K562 (cell line): ENCODE measurements around the gene SCTR. TPM values are rescaled to one million over a fixed set of nuclear protein-coding genes. Genes with fewer than 3 reads are reported as not detected.

ENCODE experiments used
- ATAC-seq: fragments of 200-7000 bp; cut with Tn5 transposase; 3 replicates; pipeline ENCODE4 v1.9.1; 2020; ENCODE audit warnings: moderate library complexity
- BruUV-seq: library from RNA; stranded (reverse); fragments of 400-500 nt; replicated peaks from 2 replicates; lab custom pipeline; 2021; lab: Mats Ljungman, UMichigan
- CTCF ChIA-PET: fragments of 300-600 bp; formaldehyde crosslinking; extraction: SDS; loops from one replicate; lab custom pipeline; 2021; ENCODE audit warnings: low intra/inter-chr PET ratio; lab: Yijun Ruan, JAX
- POLR2A ChIA-PET: fragments of 300-600, 350-650 bp; sonication (Branson Sonifier 250); formaldehyde crosslinking; extraction: SDS; loops from one replicate; lab custom pipeline; 2021; ENCODE audit warnings: antibody characterized with exemption, inconsistent platforms; lab: Yijun Ruan, JAX
- DNase-seq, 4 experiments: peaks; one replicate each; pipeline versions ENCODE4 v3.0.0 to v3.0.0-alpha.2; 2011 to 2018; ENCODE audit warnings: low spot score in 3 of 4, mixed read lengths in 3 of 4; ENCODE audit errors: extremely low read depth in 1 of 4
- FAIRE-seq: peaks from 2 replicates; lab custom pipeline; 2011; peaks lifted over from hg19 to GRCh38; lab: Jason Lieb, UNC
- H2AFZ ChIP-seq: 2 replicates; pipeline ENCODE4 v1.6.0; 2011; ENCODE audit warnings: low read depth, low read length, control low read depth, inconsistent platforms
- H3K27ac ChIP-seq: fragments of 200-600 bp; 3 replicates; pipeline ENCODE4 v1.8.0; 2011; ENCODE audit warnings: low read depth, mild to moderate bottlenecking, control low read depth, inconsistent platforms, low read length, moderate library complexity, mixed read lengths; ENCODE audit errors: extremely low read depth
- H3K27me3 ChIP-seq, 2 experiments: fragments of 300-600 bp in 1 of 2; 2 replicates in 1 of 2; 3 replicates in 1 of 2; pipeline versions ENCODE4 v1.6.0 to v1.8.0; 2011; ENCODE audit warnings: inconsistent platforms in 2 of 2, low read length in 2 of 2, mild to moderate bottlenecking in 1 of 2, mixed read lengths in 1 of 2, moderate library complexity in 1 of 2; ENCODE audit not compliant: control insufficient read depth in 2 of 2, insufficient read depth in 2 of 2
- H3K36me3 ChIP-seq: fragments of 300-600 bp; 3 replicates; pipeline ENCODE4 v1.8.0; 2011; ENCODE audit warnings: mild to moderate bottlenecking, low read length, inconsistent platforms; ENCODE audit not compliant: control insufficient read depth, insufficient read depth
- H3K4me1 ChIP-seq, 2 experiments: fragments of 200-600 bp in 1 of 2; replicated peaks in 1 of 2; 2 replicates in 1 of 2; 3 replicates in 1 of 2; pipeline versions ENCODE4 v1.5.1 to v1.8.0; 2011; ENCODE audit warnings: inconsistent platforms in 2 of 2, low read length in 2 of 2, mild to moderate bottlenecking in 1 of 2, mixed read lengths in 1 of 2, moderate library complexity in 1 of 2; ENCODE audit not compliant: control insufficient read depth in 2 of 2, insufficient read depth in 2 of 2
- H3K4me2 ChIP-seq: 2 replicates; pipeline ENCODE4 v1.6.1; 2011; ENCODE audit warnings: low read length, control low read depth, inconsistent platforms, mixed read lengths; ENCODE audit not compliant: insufficient read depth
- H3K4me3 ChIP-seq: fragments of 200-600 bp; sonication (generic), shearing (Covaris generic); 2 replicates; pipeline ENCODE4 v1.5.1; 2016; ENCODE audit warnings: control low read depth, inconsistent platforms
- H3K79me2 ChIP-seq: fragments of 200-600 bp; 3 replicates; pipeline ENCODE4 v1.8.0; 2011; ENCODE audit warnings: low read length, inconsistent platforms; ENCODE audit not compliant: control insufficient read depth, insufficient read depth
- H3K9ac ChIP-seq, 2 experiments: 2 replicates each; pipeline versions ENCODE4 v1.6.0 to v1.6.1; 2011; ENCODE audit warnings: low read depth in 2 of 2, low read length in 2 of 2, control low read depth in 1 of 2, inconsistent platforms in 1 of 2, mild to moderate bottlenecking in 1 of 2, mixed read lengths in 1 of 2; ENCODE audit not compliant: insufficient read depth in 1 of 2
- H3K9me1 ChIP-seq: one replicate; pipeline ENCODE4 v1.6.0; 2011; ENCODE audit warnings: inconsistent platforms, mild to moderate bottlenecking, low read length, moderate library complexity; ENCODE audit not compliant: control insufficient read depth, insufficient read depth
- H3K9me3 ChIP-seq: replicated peaks from 2 replicates; pipeline ENCODE4 v1.5.1; 2011; ENCODE audit warnings: low read depth, low read length, inconsistent platforms; ENCODE audit not compliant: control insufficient read depth, insufficient read depth
- H4K20me1 ChIP-seq: replicated peaks from 2 replicates; pipeline ENCODE4 v1.6.1; 2011; ENCODE audit warnings: low read length, inconsistent platforms, mixed read lengths; ENCODE audit not compliant: control insufficient read depth, insufficient read depth
- ELF4 ChIP-seq: fragments of 450-650 bp; formaldehyde crosslinking; IDR thresholded peaks from 2 replicates; pipeline ENCODE4 v1.4.0; 2022; ENCODE audit warnings: missing genetic modification characterization
- KDM1A ChIP-seq, 2 experiments: fragments of 450-650 bp; IDR thresholded peaks; 2 replicates each; pipeline ENCODE4 v1.6.1; 2016; ENCODE audit warnings: mild to moderate bottlenecking in 2 of 2
- MAFG ChIP-seq: fragments of 450-650 bp; conservative IDR thresholded peaks from 2 replicates; pipeline ENCODE4 v1.6.1; 2016; ENCODE audit warnings: missing genetic modification characterization, missing compliant biosample characterization
- PHF20 ChIP-seq: fragments of 450-650 bp; IDR thresholded peaks from 2 replicates; pipeline ENCODE4 v1.6.1; 2018; ENCODE audit not compliant: partially characterized antibody
- RAD21 ChIP-seq, 2 experiments: fragments of 250-450 bp in 1 of 2; fragments of 450-650 bp in 1 of 2; sonication (Bioruptor Pico) in 1 of 2; formaldehyde crosslinking in 1 of 2; IDR thresholded peaks in 1 of 2; conservative IDR thresholded peaks in 1 of 2; 2 replicates each; pipeline versions ENCODE4 v1.4.0 to v1.8.0; 2020 to 2022; ENCODE audit warnings: mild to moderate bottlenecking in 2 of 2, moderate library complexity in 1 of 2
- TRIM28 ChIP-seq: fragments of 450-650 bp; IDR thresholded peaks from 2 replicates; pipeline ENCODE4 v1.6.1; 2017
- ZNF133 ChIP-seq: fragments of 250-450 bp; sonication (Bioruptor Pico); IDR thresholded peaks from 2 replicates; pipeline ENCODE4 v1.4.0; 2020; ENCODE audit warnings: mild to moderate bottlenecking
- ZNF212 ChIP-seq: fragments of 450-650 bp; formaldehyde crosslinking; IDR thresholded peaks from 2 replicates; pipeline ENCODE4 v1.4.0; 2020; ENCODE audit warnings: mild to moderate bottlenecking
- ZNF707 ChIP-seq: fragments of 250-450 bp; sonication (Bioruptor Pico); conservative IDR thresholded peaks from 2 replicates; pipeline ENCODE4 v1.8.0; 2022; ENCODE audit warnings: inconsistent platforms, mild to moderate bottlenecking, moderate library complexity
- ZNF778 ChIP-seq: fragments of 450-650 bp; formaldehyde crosslinking; IDR thresholded peaks from 2 replicates; pipeline ENCODE4 v1.4.0; 2020; ENCODE audit warnings: mild to moderate bottlenecking, moderate library complexity
- WGBS: fragments of 100-300 bp; shearing (Covaris generic); methylation state at CpG from one replicate; pipeline ENCODE4 v1.1.6; 2016; ENCODE audit warnings: low coverage, mixed read lengths; ENCODE audit not compliant: insufficient coverage; ENCODE audit errors: missing lambda C conversion rate; 5-methylcytosine and 5-hydroxymethylcytosine counted together
- in situ Hi-C: fragments of 300-500 bp; cut with MboI; formaldehyde crosslinking; loops from 4 replicates; pipeline ENCODE4 v1.15.0; 2018; ENCODE audit warnings: inconsistent platforms, mixed read lengths
- intact Hi-C: fragments of 100-400 bp; cut with micrococcal nuclease; formaldehyde crosslinking; loops from 2 replicates; pipeline ENCODE4 v1.14.2; 2022
- polyA plus RNA-seq, 8 experiments: library from polyadenylated mRNA; depleted of rRNA in 4 of 8; stranded (reverse) in 5 of 8; unstranded in 3 of 8; fragments of >200 nt; fragmentation: Nextera tagmentation in 2 of 8; fragmentation: Illumina TruSeq in 1 of 8; extraction: Ambion mirVana in 2 of 8; extraction: Trizol in 1 of 8; gene quantifications; 2 replicates each; pipeline versions ENCODE4 v1.2.1 to v1.2.3, GENCODE V29; 2011 to 2014; ENCODE audit warnings: inconsistent platforms in 1 of 8, missing spikeins in 1 of 8
- total RNA-seq, 7 experiments: library from RNA; depleted of rRNA in 6 of 7; stranded (reverse); fragments of >200 nt in 6 of 7; fragmentation: Illumina TruSeq in 2 of 7; extraction: Trizol in 2 of 7; gene quantifications; 2 replicates each; pipeline versions ENCODE4 v1.2.1 to v1.2.3, GENCODE V29; 2011 to 2021; ENCODE audit warnings: low replicate concordance in 1 of 7

Gene SCTR
- total and polyA plus RNA-seq, 9 of the 15 experiments (the other 6 are each of a cell fraction or from before 2014, with no cell fraction given): not detected

GRCh38 chr2:119438726-119439284, 85.5 kb downstream of the SCTR start:
- H3K36me3 ChIP-seq: no peaks in the 10 kb centered on the region
- peaks cover 8% of the 10 kb centered on the region; the same call in 1 of the 2 replicates for H4K20me1 ChIP-seq
- intact Hi-C loops: no loop called here
- no peaks in the 10 kb centered on the region for H3K79me2 ChIP-seq
- in situ Hi-C loops: no loop called here
- no peak for ATAC-seq
- H3K27ac ChIP-seq: no peak overlapping the region
- BruUV-seq: no TSS peak
- FAIRE-seq: no peak
- no peak for DNase-seq
- H3K4me1 ChIP-seq: peaks cover 0 to 4% of the 10 kb centered on the region in 2 experiments; a peak in 1 of 5 replicates
- CTCF ChIA-PET: no interaction called here
- peaks cover 4 to 37% of the 10 kb centered on the region in 2 experiments; a peak in 3 of 5 replicates for H3K27me3 ChIP-seq
- H3K9ac ChIP-seq: no peak overlapping the region
- TF ChIP-seq ELF4 (CRISPR knock-in tag): no peak
- no peak for TF ChIP-seq ZNF212 (CRISPR knock-in tag)
- no peak for TF ChIP-seq RAD21 (CRISPR knock-in tag; conservative IDR thresholded peaks at IDR 0.05 in 1 of 2, IDR thresholded peaks at IDR 0.05 in 1 of 2)
- no peak for TF ChIP-seq KDM1A (IDR thresholded peaks at IDR 0.05)
- no peak for TF ChIP-seq MAFG
- no peak for TF ChIP-seq TRIM28
- TF ChIP-seq PHF20: no peak
- TF ChIP-seq ZNF778 (CRISPR knock-in tag): no peak
- no peak for TF ChIP-seq ZNF133
- no peak for TF ChIP-seq ZNF707 (CRISPR knock-in tag)
- under 1% methylated on average over 6 of the region's 6 CpGs for WGBS
- H3K4me2 ChIP-seq: no peak overlapping the region
- H3K4me3 ChIP-seq: no peak overlapping the region
- no peaks in the 10 kb centered on the region for H3K9me3 ChIP-seq
- no peak overlapping the region for H2AFZ ChIP-seq
- POLR2A ChIA-PET: no interaction called here
- H3K9me1 ChIP-seq: no peaks in the 10 kb centered on the region
